Ovary (tissue), 10 donors: ENCODE measurements around the gene KLK15. TPM values are rescaled to one million over a fixed set of nuclear protein-coding genes. Genes with fewer than 3 reads are reported as not detected.

Experiments
- DNase-seq, 5 donors: peaks; one replicate each; pipeline ENCODE4 v3.0.0-alpha.2; 2019 to 2020
- H3K27ac ChIP-seq, 2 donors: fragments of 200-600 bp; one replicate each; pipeline versions ENCODE4 v1.5.1 to v1.8.0; 2019 to 2022
- H3K27me3 ChIP-seq: fragments of 200-600 bp; one replicate; pipeline ENCODE4 v1.8.0; 2022
- H3K36me3 ChIP-seq: fragments of 200-600 bp; sonication (generic); one replicate; pipeline ENCODE4 v1.5.1; 2019
- H3K4me1 ChIP-seq: one replicate; pipeline ENCODE4 v1.8.1; 2013; ENCODE audit warnings: mild to moderate bottlenecking, moderate library complexity; ENCODE audit not compliant: insufficient read depth
- H3K4me3 ChIP-seq: fragments of 200-600 bp; sonication (generic); one replicate; pipeline ENCODE4 v1.5.1; 2017
- H3K9me3 ChIP-seq, 2 donors: fragments of 200-600 bp in 1 of 2; sonication (generic) in 1 of 2; one replicate each; pipeline versions ENCODE4 v1.5.1 to v1.8.1; 2013 to 2019; ENCODE audit warnings: mild to moderate bottlenecking in 1 of 2, moderate library complexity in 1 of 2
- CTCF ChIP-seq, 3 donors: fragments of 450-650 bp in 2 of 3; fragments of 200-600 bp in 1 of 3; IDR thresholded peaks; one replicate each; pipeline versions ENCODE4 v1.5.1 to v1.8.0; 2016 to 2022; ENCODE audit warnings: antibody characterized with exemption in 3 of 3, mild to moderate bottlenecking in 1 of 3
- EP300 ChIP-seq: sonication (generic); formaldehyde crosslinking; IDR thresholded peaks from one replicate; pipeline ENCODE4 v1.6.1; 2017; ENCODE audit warnings: antibody characterized with exemption
- POLR2A ChIP-seq: fragments of 450-650 bp; IDR thresholded peaks from one replicate; pipeline ENCODE4 v1.6.1; 2017; ENCODE audit warnings: antibody characterized with exemption, mild to moderate bottlenecking, moderate library complexity
- WGBS, 3 donors: extraction: QIAGEN DNeasy Blood & Tissue Kit in 1 of 3; methylation state at CpG; one replicate each; pipeline versions ENCODE4 v1.1.5 to v1.1.7; 2013 to 2017; 5-methylcytosine and 5-hydroxymethylcytosine counted together
- intact Hi-C, 4 donors: fragments of 100-400 bp; cut with DNase I; formaldehyde crosslinking; loops; one replicate each; pipeline versions ENCODE4 v1.11.0 to v1.15.1; 2022 to 2023
- long read RNA-seq, 3 donors: library from polyadenylated mRNA in 2 of 3; unstranded in 2 of 3; transcript quantifications; one replicate each; pipeline ENCODE4 v2.0.0 and lab custom pipeline, GENCODE V29; 2021 to 2026
- polyA plus RNA-seq, 2 donors: library from polyadenylated mRNA; stranded (reverse); fragments of 200-250 nt in 1 of 2; fragments of 350-450 nt in 1 of 2; fragmentation: Illumina TruSeq in 1 of 2; extraction: RNeasy Lipid Tissue Mini Kit (QIAGEN cat#74804) in 1 of 2; gene quantifications; one replicate each; pipeline ENCODE4 v1.2.3, GENCODE V29; 2013 to 2014
- total RNA-seq, 7 donors: library from RNA; depleted of rRNA in 2 of 7; stranded (reverse); fragments of >200 nt in 2 of 7; fragmentation: NEBNext Ultra II Directional in 3 of 7; extraction: Animal tissue kit (Norgen Biotek cat#: 25700) in 3 of 7; gene quantifications; one replicate each; pipeline versions ENCODE4 v1.1.0 to v1.2.4, GENCODE V29; 2016 to 2023
- donor health status: DM: no; HTN: no; CAD: no; lungs with moderate emphysema.
- donor health status: DM: no; HTN: no; CAD: no.
- donor health status: Bipolar disorder and iron deficiency.
- donor health status: DM: yes; HTN: yes; CAD: no.
- donor health status: DM: no; HTN: no; CAD: no.
- donor health status: DM: yes; HTN: yes; CAD: no.

KLK15 gene, protein sequence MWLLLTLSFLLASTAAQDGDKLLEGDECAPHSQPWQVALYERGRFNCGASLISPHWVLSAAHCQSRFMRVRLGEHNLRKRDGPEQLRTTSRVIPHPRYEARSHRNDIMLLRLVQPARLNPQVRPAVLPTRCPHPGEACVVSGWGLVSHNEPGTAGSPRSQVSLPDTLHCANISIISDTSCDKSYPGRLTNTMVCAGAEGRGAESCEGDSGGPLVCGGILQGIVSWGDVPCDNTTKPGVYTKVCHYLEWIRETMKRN
- not detected for total RNA-seq
- polyA plus RNA-seq, result not detected
- long read RNA-seq, donor 1, result 0 reads
- long read RNA-seq, donor 2, result 0 reads
- long read RNA-seq, donor 3, result 0 reads

DNA sequence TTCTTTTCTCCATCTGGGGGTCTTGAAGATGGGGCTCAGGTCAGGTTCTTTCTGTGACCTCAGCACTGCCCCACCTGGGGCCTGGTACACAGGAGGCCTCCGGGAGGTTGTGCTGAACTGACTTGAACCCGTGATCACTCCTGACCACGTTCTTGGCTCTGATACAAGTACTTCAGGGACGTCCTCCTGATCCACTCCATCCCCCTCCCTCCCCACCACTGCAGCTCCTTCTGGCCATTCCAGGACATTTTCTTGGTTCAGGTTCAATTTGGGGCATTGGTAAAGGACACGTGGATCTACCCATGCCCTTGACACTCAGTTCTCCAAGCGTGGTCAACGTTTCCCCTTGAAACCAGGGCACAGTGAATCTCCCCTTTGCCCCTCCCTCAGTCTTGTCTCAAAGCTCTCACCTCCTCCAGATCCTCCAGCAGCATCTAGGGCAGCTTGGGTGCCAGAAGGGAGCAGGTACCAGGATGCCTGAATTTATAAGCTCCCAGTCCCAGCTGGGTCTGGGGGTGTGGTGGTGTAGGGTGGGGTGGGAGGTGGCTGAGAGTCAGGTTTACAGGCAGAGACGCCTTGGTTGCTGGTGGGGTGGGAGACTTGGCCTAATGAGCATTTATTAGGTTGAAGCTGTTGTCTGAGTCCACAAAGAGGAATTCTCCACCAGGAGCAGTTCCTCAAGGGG is at the start of gene KLK15:
TSS of gene KLK15 (minus strand) at position 458 of the 685 bp plus-strand sequence. CDS start 2,082 bp downstream, outside the sequence.
- no peaks in the 10 kb centered on the region for H3K27me3 ChIP-seq
- H3K27ac ChIP-seq, result no peak within 1 kb of the TSS
- no peaks in the 10 kb centered on the region for H3K36me3 ChIP-seq
- no peaks in the 10 kb centered on the region for H3K9me3 ChIP-seq
- 42 to 59% (median 44%) methylated on average over 8 of the region's 8 CpGs for WGBS, 3 donors
- intact Hi-C loops, result no loop called here
- no peak within 1 kb of the TSS for H3K4me3 ChIP-seq
- H3K4me1 ChIP-seq, result no peaks in the 10 kb centered on the region
- TF ChIP-seq POLR2A, result no peak
- no peak for TF ChIP-seq CTCF (IDR thresholded peaks at IDR 0.05)
- no peak for TF ChIP-seq EP300
- DNase-seq, result no peak

DNA sequence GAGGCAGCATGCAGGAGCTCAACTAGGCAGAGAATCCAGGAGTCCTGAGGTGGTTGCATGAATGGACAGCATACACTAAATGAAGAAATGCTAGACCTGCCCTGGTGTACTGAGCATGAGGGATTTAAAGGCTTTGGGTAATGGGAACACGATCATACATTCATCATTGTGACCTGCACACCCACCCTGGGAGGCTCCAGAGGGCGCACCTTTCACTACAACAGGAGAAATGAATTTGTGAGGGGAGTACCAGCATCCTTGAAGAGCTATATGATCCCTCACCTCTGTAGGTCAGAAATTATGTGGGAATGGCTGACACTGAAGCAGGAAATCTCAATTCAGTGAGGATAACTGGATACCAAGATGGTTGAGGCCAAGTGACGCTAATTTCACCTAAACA is 48.8 kb upstream of the KLK15 start:
- H3K9me3 ChIP-seq, result no peaks in the 10 kb centered on the region
- no peaks in the 10 kb centered on the region for H3K36me3 ChIP-seq
- 49 to 57% (median 56%) methylated on average over 3 of the region's 3 CpGs for WGBS, 3 donors
- intact Hi-C loops, result no loop called here
- H3K4me3 ChIP-seq, result no peak overlapping the region
- H3K27me3 ChIP-seq, result no peaks in the 10 kb centered on the region
- no peaks in the 10 kb centered on the region for H3K4me1 ChIP-seq
- TF ChIP-seq POLR2A (no peak), CTCF (IDR thresholded peaks at IDR 0.05) (no peak), EP300 (no peak)
- no peak for DNase-seq
- no peak overlapping the region for H3K27ac ChIP-seq

DNA sequence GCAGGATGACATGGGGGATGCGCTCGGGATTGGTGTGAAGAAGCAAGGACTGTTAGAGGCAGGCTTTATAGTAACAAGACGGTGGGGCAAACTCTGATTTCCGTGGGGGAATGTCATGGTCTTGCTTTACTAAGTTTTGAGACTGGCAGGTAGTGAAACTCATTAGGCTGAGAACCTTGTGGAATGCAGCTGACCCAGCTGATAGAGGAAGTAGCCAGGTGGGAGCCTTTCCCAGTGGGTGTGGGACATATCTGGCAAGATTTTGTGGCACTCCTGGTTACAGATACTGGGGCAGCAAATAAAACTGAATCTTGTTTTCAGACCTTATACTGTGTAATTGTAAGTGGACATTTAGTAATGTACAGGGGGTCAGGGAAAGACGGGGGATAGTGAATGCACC is 46.9 kb upstream of the KLK15 start:
- Histone ChIP-seq H3K36me3 (no peaks in the 10 kb centered on the region), H3K9me3 (no peaks in the 10 kb centered on the region), H3K27ac (no peak overlapping the region), H3K4me1 (no peaks in the 10 kb centered on the region), H3K27me3 (no peaks in the 10 kb centered on the region), H3K4me3 (no peak overlapping the region)
- TF ChIP-seq POLR2A (no peak), EP300 (no peak), CTCF (IDR thresholded peaks at IDR 0.05) (no peak)
- 70 to 80% (median 76%) methylated on average over 5 of the region's 5 CpGs for WGBS, 3 donors
- intact Hi-C loops, result no loop called here
- DNase-seq, result no peak

- TF ChIP-seq POLR2A, result no peak
- no peak for TF ChIP-seq CTCF (IDR thresholded peaks at IDR 0.05)
- no peak for TF ChIP-seq EP300
- Histone ChIP-seq H3K27ac (no peak overlapping the region), H3K4me1 (no peaks in the 10 kb centered on the region), H3K36me3 (no peaks in the 10 kb centered on the region), H3K27me3 (no peaks in the 10 kb centered on the region), H3K9me3 (no peaks in the 10 kb centered on the region), H3K4me3 (no peak overlapping the region)
- WGBS, 3 donors, result 31 to 41% (median 36%) methylated on average over 5 of the region's 5 CpGs
- intact Hi-C loops, result no loop called here
- DNase-seq, result no peak
Measured at GRCh38 chr19:50878851-50879250, 45.5 kb upstream of the KLK15 start.
